Coronary artery (tissue), 2 donors: ENCODE measurements around the gene AKIRIN1.
"Not testable (repeated sequence)": the region's sequence is repeated elsewhere in the genome, so short reads cannot be mapped to it uniquely, and the experiment has no call there.

Experiments
- DNase-seq: peaks from one replicate; pipeline ENCODE4 v3.0.0-alpha.2; 2017; ENCODE audit warnings: low spot score
- H3K27ac ChIP-seq, 2 donors: fragments of 200-600 bp; sonication (generic); one replicate each; pipeline ENCODE4 v1.5.1; 2016 to 2019
- H3K4me3 ChIP-seq: fragments of 200-600 bp; sonication (generic); 2 replicates; pipeline ENCODE4 v1.5.1; 2016; ENCODE audit warnings: mild to moderate bottlenecking, moderate library complexity
- TF ChIP-seq, protein P1 (sequence below): fragments of 200-600 bp; sonication (generic); IDR thresholded peaks from one replicate; pipeline ENCODE4 v1.5.1; 2019; ENCODE audit warnings: antibody characterized with exemption

AKIRIN1 gene

GRCh38 chr1:39016604-39017171 is 25.6 kb downstream of the AKIRIN1 start:
- no peak overlapping the region for H3K27ac ChIP-seq
- no peak for DNase-seq
- TF ChIP-seq, protein P1, sequence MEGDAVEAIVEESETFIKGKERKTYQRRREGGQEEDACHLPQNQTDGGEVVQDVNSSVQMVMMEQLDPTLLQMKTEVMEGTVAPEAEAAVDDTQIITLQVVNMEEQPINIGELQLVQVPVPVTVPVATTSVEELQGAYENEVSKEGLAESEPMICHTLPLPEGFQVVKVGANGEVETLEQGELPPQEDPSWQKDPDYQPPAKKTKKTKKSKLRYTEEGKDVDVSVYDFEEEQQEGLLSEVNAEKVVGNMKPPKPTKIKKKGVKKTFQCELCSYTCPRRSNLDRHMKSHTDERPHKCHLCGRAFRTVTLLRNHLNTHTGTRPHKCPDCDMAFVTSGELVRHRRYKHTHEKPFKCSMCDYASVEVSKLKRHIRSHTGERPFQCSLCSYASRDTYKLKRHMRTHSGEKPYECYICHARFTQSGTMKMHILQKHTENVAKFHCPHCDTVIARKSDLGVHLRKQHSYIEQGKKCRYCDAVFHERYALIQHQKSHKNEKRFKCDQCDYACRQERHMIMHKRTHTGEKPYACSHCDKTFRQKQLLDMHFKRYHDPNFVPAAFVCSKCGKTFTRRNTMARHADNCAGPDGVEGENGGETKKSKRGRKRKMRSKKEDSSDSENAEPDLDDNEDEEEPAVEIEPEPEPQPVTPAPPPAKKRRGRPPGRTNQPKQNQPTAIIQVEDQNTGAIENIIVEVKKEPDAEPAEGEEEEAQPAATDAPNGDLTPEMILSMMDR = no peak
- H3K4me3 ChIP-seq = no peak overlapping the region

DNA sequence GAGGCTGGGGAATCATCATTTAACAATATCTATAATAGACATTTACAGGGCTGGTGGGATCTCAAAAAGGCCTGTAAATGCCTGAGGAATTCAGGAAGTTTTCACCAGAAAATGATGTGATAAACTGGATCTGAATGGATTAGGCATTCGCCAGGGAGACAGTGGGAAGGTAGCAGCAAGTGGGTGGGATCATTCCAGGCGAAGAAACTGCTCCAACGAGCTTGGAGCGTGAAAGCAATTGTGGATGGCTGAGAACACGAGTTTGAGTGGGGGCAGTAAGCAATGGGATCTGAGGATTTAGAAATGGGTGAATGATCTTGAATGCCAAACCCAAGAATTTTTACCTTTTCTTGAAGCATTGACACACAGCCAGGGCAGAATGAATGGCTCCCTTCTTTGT is 26.2 kb downstream of the AKIRIN1 start:
- TF ChIP-seq, protein P1 = no peak
- no peak for DNase-seq

DNA sequence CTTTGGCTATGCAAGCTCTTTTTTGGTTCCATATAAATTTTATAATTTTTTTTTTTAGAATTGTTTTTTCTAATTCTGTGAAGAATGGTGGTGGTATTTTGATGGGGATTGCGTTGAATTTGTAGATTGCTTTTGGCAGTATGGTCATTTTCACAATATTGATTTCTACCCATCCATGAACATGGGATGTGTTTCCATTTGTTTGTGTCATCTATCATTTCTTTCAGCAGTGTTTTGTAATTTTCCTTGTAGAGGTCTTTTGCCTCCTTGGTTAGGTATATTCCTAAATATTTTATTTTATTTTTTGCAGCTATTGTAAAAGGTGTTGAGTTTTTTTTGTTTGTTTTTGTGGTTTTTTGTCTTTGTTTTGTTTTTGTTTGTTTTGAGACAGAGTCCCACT is 29.4 kb downstream of the AKIRIN1 start:
- not testable (repeated sequence) for DNase-seq, H3K27ac ChIP-seq, H3K4me3 ChIP-seq

More for the DNA sequence above, 26.2 kb downstream of the AKIRIN1 start:
- no peak overlapping the region for H3K27ac ChIP-seq
- H3K4me3 ChIP-seq = no peak overlapping the region

- no peak for DNase-seq
- TF ChIP-seq, protein P1 = no peak
- Histone ChIP-seq H3K4me3 (no peak overlapping the region), H3K27ac (no peak overlapping the region)
Measured at GRCh38 chr1:39021426-39021825, 30.4 kb downstream of the AKIRIN1 start.

- TF ChIP-seq, protein P1 = no peak
- H3K27ac ChIP-seq = no peak overlapping the region
- DNase-seq = no peak
- H3K4me3 ChIP-seq = no peak overlapping the region
Measured at GRCh38 chr1:39023140-39023539, 32.1 kb downstream of the AKIRIN1 start.

DNA sequence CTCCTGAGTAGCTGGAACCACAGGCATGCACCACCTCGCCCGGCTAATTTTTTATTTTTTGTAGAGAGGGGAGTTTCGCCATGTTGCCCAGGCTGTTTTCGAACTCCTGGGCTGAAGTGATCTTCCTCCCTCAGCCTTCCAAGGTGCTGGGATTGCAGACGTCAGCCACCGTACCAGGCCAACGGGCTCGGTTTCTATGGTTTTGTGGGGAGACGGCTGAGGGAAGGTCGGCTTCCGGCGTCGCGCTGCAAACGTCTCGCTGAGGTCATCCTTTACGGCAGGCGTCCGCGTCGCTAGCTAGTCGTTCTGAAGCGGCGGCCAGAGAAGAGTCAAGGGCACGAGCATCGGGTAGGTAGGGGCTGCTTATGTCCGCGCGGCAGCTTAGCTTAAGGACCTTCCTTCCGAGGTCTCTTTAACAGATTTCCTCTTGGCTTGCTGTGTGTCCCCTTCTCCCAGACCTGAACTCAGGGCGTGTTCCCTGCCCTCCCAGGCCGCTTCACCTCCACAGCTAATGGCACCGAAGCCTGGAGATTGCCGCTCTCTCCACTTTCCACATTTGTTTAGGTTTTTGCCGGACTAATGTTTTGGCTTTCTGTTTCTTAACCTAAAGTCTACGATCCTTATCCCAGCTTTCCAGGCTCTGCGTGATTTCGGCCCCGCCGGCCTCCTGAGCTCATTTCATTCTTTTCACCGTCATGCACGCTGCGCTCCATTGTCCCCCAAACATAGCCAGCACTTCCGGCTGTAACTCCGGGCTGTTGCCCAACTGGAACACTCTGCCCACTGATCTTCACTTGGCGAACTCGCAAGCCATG is 35.2 kb downstream of the AKIRIN1 start, which contains the start of gene NDUFS5:
Gene NDUFS5 (plus strand): TSS at position 300 of the 815 bp plus-strand sequence. CDS start 2,375 bp downstream, outside the sequence.
- Histone ChIP-seq H3K4me3 (peak within 1 kb of the TSS; percentile 88), H3K27ac (peak within 1 kb of the TSS; percentile 97 to 98)
- TF ChIP-seq, protein P1 = no peak
- peak; percentile 95 for DNase-seq

- TF ChIP-seq, protein P1 = no peak
- Histone ChIP-seq H3K27ac (peak overlapping the region; percentile 97 to 98), H3K4me3 (peak overlapping the region; percentile 88)
- DNase-seq = no peak
Measured at GRCh38 chr1:39026866-39027507, 35.9 kb downstream of the AKIRIN1 start.
